Stimulated activated memory B cell treated with anti-CD40 and anti-IgM and Interleukin-4, amounts not matched to agents 10 μg/mL and 1 μg/mL and 100 μg/mL, for 72 hours (primary cell): ENCODE data around the gene SRP68.

Experiments
- ATAC-seq: fragments of 150-1000 bp; cut with Tn5 transposase; 2 replicates; pipeline ENCODE4 v1.10.0; 2021
- H3K27ac Mint-ChIP-seq: one replicate; pipeline ENCODE4 v1.8.0; 2022; ENCODE audit warnings: mild to moderate bottlenecking, mixed read lengths
- H3K27me3 Mint-ChIP-seq: one replicate; pipeline ENCODE4 v1.8.0; 2022; ENCODE audit warnings: mixed read lengths
- H3K36me3 Mint-ChIP-seq: one replicate; pipeline ENCODE4 v1.8.0; 2022; ENCODE audit warnings: mixed read lengths
- H3K4me1 Mint-ChIP-seq: one replicate; pipeline ENCODE4 v1.8.0; 2022; ENCODE audit warnings: mixed read lengths
- H3K4me3 Mint-ChIP-seq: one replicate; pipeline ENCODE4 v1.8.0; 2022; ENCODE audit warnings: mild to moderate bottlenecking, moderate library complexity, mixed read lengths
- H3K9me3 Mint-ChIP-seq: one replicate; pipeline ENCODE4 v1.8.0; 2022; ENCODE audit warnings: mixed read lengths

SRP68 gene

DNA sequence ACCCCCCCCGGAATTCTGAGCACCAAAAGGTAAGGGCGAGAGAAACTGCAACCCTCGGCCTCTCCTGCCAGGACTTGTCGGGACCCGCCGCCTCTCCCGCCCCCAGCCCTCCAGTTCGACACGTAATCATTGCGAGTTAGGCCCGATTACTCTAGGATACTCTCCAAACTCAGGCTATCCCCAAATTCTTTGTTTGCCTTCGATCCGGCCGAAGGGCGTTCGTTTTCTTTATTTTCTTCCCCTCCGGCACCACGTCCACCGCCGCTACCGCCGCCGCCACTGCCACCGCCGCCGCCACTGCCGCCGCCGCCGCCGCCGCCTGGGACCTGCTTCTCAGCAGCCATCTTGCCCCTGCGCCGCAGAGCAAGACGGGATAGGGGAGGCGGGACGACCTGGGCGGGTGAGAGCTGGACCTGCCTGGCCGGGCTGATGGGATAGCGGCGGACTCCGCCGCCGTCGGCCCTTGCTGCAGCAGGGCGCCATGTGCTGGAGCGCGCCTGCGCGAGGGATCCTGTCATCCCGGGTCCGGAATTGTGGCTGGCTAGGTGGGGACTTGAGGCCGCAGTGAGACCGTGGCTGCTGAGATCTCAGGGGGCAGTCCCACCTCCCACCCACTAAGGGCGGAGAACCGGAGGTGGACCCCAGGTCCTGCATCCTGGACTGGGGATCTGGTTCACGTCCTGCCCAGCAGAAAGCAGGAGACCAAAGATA lies at the start of gene SRP68:
Gene SRP68, minus strand, starts transcription at position 370 of the 711 bp plus-strand sequence. Its CDS starts 26 bp downstream, at position 344.
- no peaks in the 10 kb centered on the region for H3K9me3 Mint-ChIP-seq
- H3K36me3 Mint-ChIP-seq, result peaks cover 21% of the 10 kb centered on the region
- H3K4me1 Mint-ChIP-seq, result peaks cover 49% of the 10 kb centered on the region
- ATAC-seq, result peak; percentile 98
- H3K4me3 Mint-ChIP-seq, result peak within 1 kb of the TSS; percentile 96
- H3K27me3 Mint-ChIP-seq, result peaks cover 32% of the 10 kb centered on the region
- peak within 1 kb of the TSS; percentile 97 for H3K27ac Mint-ChIP-seq

DNA sequence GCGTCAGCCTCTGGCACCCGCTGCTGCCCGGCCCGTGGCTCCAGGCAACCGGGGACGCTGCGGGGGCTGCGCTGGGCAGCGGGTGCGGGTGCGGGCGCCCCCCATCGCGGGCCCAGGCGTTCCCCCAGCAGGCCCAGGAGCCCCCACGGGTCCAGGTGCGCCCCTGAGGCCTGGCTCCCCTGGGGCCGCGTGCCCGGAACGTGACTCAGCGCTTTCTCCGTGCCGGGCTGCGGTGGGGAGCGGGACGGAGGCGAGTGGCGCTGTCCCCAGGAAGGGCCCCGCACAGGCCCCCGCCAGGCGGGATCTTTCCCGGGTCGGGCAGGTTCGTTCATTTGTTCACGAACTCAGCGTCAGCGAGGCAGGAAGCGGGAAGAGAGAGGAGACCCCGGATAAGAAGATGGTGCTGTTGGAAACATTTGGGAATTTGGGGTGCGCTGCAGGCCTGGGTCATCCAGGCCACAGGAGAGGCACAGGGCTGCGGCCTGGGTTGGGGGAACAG lies 49.7 kb upstream of the SRP68 start:
- Mint-ChIP-seq H3K4me3 (peak overlapping the region; percentile 64), H3K4me1 (peaks cover 38% of the 10 kb centered on the region), H3K9me3 (no peaks in the 10 kb centered on the region), H3K27me3 (no peaks in the 10 kb centered on the region), H3K36me3 (no peaks in the 10 kb centered on the region), H3K27ac (peak overlapping the region; percentile 80)
- peak; percentile 56 for ATAC-seq

DNA sequence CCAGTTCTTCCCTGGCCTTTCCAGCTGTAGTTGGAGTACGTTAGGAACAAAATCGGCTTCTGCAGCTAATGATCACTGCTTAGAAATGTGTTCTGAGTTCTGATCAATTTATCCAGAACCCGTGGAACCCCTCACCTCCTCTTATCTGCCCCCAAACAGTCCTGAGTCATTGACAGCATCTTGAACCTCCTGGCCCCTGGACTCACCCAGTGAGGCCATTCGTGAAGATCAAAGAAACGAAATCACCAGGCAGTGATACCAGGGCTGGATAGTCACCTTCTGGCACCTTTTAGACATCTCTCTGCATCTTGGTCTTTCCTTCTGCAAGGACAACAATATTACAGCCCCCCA lies 48.3 kb upstream of the SRP68 start:
- Mint-ChIP-seq H3K27ac (peak overlapping the region; percentile 80), H3K4me3 (no peak overlapping the region), H3K4me1 (peaks cover 30% of the 10 kb centered on the region)

DNA sequence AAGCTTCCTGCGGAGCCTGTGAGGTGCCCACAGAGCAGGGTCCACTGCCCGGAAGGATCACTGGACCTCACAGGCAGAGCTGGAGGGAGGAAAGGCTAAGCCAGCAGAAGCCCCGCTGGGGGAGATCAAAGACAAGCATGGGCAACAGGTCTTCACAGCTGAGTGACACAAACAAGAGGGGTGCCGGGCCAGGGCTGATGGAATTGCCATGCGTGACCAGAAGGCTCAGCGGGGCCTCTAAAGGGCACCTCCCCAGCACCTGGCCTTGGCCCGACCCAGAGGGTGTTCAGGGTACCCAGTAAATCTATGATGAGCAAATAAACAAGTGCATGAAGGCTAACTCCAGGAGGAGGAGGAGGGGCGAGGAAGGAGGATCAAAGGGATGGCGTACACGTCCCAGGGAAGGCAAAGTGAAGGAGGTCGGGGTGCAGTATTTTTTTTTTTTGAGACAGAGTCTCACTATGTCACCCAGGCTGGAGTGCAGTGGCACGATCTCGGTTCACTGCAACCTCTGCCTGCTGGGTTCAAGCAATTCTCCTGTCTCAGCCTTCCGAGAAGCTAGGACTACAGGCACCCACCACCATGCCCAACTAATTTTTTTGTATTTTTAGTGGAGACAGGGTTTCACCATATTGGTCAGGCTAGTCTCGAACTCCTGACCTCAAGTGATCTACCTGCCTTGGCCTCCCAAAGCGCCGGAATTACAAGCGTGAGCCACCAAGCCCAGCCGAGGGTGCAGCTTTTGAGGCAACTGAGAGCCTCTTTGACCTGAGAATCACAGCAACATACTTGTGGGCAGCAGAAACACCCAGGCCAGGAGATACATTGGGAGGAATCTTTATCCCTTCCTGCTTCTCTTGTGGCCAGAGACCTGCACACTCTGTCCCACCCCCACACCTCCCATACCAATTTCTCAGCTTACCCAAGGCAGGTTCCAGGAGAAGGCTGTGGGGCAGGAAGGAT lies 47.4 kb upstream of the SRP68 start:
- Mint-ChIP-seq H3K36me3 (no peaks in the 10 kb centered on the region), H3K9me3 (no peaks in the 10 kb centered on the region), H3K27me3 (no peaks in the 10 kb centered on the region), H3K27ac (no peak overlapping the region), H3K4me1 (peaks cover 30% of the 10 kb centered on the region), H3K4me3 (no peak overlapping the region)
- no peak for ATAC-seq

More for the DNA sequence above, 48.3 kb upstream of the SRP68 start:
- no peaks in the 10 kb centered on the region for H3K36me3 Mint-ChIP-seq
- no peak for ATAC-seq
- no peaks in the 10 kb centered on the region for H3K27me3 Mint-ChIP-seq
- no peaks in the 10 kb centered on the region for H3K9me3 Mint-ChIP-seq

DNA sequence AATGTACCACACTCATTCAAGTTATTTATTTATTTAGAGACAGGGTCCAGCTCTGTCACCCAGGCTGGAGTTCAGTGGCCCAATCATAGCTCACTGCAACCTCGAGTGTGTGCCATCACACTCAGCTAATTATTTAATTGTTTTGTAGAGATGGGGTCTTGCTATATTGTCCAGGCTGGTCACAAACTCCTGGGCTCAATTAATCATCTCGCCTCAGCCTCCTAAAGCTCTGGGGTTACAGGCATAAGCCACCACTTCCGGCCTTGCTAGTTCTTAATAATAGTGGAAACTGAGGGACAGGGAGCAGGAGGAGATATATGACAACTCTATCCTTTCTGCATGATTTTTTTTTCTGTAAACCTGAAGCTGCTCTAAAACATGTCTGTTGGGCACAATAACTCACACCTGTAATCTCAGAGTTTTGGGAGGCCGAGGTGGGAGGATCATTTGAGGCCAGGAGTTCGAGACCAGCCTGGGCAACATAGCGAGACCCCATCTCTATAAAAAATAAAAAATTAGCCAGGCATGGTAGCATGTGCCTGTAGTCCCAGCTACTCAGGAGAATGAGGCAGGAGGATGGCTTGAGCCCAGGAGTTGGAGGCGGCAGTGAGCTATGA lies 42.9 kb upstream of the SRP68 start:
- Mint-ChIP-seq H3K27me3 (no peaks in the 10 kb centered on the region), H3K9me3 (peaks cover 6% of the 10 kb centered on the region), H3K4me3 (no peak overlapping the region), H3K36me3 (no peaks in the 10 kb centered on the region), H3K4me1 (no peaks in the 10 kb centered on the region), H3K27ac (no peak overlapping the region)
- ATAC-seq, result no peak

DNA sequence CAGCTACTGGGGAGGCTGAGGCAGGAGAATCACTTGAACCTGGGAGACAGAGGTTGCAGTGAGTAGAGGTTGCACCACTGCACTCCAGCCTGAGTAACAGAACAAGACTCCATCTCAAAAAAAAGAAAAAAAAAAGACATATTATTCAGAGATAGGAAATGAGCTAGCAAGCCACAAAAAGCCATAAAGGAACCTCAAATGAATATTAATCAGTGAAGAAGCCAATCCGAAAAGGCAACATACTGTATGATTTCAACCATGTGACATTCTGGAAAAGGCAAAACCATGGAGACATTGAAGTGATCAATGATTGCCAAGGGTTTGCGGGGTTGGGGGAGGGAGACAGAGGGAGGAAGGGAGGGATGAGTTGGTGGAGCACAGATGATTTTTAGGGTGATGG lies 39.6 kb upstream of the SRP68 start:
- Mint-ChIP-seq H3K4me1 (no peaks in the 10 kb centered on the region), H3K4me3 (no peak overlapping the region), H3K27me3 (no peaks in the 10 kb centered on the region), H3K36me3 (no peaks in the 10 kb centered on the region), H3K9me3 (peaks cover 6% of the 10 kb centered on the region), H3K27ac (no peak overlapping the region)
- no peak for ATAC-seq

DNA sequence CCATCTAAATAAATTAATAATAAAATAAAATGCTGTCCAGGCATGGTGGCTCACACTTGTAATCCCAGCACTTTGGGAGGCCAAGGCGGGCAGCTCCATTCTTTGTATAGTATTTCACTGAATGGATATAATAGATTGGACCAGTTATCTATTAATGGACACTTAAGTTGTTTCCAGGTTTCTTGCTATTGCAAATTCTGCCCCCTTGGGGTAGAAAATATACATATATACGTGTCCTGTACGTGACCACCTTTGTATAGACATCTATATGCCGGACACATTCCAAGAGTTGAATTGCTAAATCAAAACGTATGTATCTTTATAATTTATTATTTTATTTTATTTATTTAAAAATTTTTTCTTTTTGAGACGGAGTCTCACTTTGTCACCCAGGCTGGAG lies 35.2 kb upstream of the SRP68 start:
- no peaks in the 10 kb centered on the region for H3K9me3 Mint-ChIP-seq
- no peak overlapping the region for H3K27ac Mint-ChIP-seq
- no peak overlapping the region for H3K4me3 Mint-ChIP-seq
- H3K4me1 Mint-ChIP-seq, result peaks cover 6% of the 10 kb centered on the region
- H3K36me3 Mint-ChIP-seq, result no peaks in the 10 kb centered on the region
- no peak for ATAC-seq
- no peaks in the 10 kb centered on the region for H3K27me3 Mint-ChIP-seq

DNA sequence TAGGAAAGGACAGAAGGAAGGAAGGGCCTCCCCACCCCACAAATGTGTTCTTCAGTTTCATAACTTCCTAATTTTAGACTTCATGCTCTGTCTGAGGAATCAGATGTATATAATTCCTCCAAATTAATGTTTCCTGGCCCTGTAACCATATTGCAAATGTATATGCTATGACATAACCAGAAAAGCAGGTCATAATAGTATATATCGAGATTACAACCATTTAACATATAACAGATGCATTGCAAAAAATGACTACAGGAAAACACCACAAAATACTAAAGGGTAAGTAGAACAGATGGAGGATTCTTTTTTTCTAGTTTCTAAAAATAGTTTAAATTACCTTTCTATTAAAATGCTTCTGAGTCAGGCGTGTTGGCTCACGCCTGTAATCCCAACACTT lies 34.4 kb upstream of the SRP68 start:
- H3K4me1 Mint-ChIP-seq, result peaks cover 7% of the 10 kb centered on the region
- no peak overlapping the region for H3K4me3 Mint-ChIP-seq
- peaks cover 1% of the 10 kb centered on the region for H3K36me3 Mint-ChIP-seq
- no peaks in the 10 kb centered on the region for H3K27me3 Mint-ChIP-seq
- ATAC-seq, result no peak
- no peaks in the 10 kb centered on the region for H3K9me3 Mint-ChIP-seq
- H3K27ac Mint-ChIP-seq, result no peak overlapping the region

DNA sequence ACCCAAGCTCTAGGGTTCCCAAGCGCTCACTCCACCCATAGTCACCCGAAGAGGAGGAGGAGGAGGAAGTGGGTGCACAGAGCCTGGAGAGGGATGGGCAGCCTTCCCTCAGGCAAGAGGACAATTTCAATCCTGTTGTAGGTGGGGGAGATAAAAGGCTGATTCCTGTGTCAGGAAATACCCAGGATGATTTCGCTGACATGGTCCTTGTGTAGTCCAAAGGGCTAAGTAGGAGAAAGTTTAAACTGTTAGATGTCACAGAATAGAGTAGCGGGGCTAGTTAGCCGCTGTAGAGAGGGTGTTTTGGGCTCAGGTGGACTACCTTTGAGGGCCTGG lies 32.5 kb upstream of the SRP68 start:
- no peaks in the 10 kb centered on the region for H3K9me3 Mint-ChIP-seq
- peak overlapping the region; percentile 91 for H3K27ac Mint-ChIP-seq
- ATAC-seq, result no peak
- H3K4me3 Mint-ChIP-seq, result peak overlapping the region; percentile 62
- H3K27me3 Mint-ChIP-seq, result no peaks in the 10 kb centered on the region
- H3K36me3 Mint-ChIP-seq, result peaks cover 14% of the 10 kb centered on the region
- peaks cover 18% of the 10 kb centered on the region for H3K4me1 Mint-ChIP-seq

DNA sequence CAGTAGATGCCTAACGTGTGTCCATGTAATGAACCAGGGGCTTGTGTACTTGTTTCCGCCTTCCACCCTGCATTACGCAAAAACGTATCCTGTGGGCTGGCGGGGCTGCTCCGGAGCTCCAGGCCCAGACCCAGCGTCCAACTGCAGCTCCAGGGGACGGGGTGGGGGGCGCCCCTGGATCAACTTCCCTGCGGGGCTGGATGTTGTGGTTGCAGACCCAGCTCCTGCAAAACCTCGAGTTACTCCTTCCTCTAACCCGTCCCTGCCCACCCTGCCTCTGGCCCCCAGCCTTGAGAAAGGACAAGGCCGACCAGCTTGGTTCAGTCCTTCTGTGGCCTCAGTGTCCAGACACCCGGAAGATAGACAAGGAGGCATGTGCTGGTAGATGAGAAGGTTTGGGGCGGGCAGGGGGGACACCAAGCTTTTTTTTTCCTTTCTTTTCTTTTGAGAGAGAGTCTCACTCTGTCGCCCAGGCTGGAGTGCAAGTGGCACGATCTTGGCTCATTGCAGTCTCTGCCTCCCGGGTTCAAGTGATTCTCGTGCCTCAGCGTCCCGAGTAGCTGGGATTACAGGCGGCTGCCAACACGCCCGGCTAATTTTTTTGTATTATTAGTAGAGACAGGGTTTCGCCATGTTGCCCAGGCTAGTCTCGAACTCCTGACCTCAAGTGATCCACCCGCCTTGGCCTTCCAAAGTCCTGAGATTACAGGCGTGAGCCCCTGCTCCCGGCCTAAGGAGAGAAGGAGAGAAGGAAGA lies 32.0 kb upstream of the SRP68 start:
- Mint-ChIP-seq H3K4me1 (peaks cover 20% of the 10 kb centered on the region), H3K27me3 (no peaks in the 10 kb centered on the region), H3K4me3 (peak overlapping the region; percentile 91), H3K9me3 (no peaks in the 10 kb centered on the region), H3K36me3 (peaks cover 19% of the 10 kb centered on the region), H3K27ac (peak overlapping the region; percentile 91)
- ATAC-seq, result no peak

DNA sequence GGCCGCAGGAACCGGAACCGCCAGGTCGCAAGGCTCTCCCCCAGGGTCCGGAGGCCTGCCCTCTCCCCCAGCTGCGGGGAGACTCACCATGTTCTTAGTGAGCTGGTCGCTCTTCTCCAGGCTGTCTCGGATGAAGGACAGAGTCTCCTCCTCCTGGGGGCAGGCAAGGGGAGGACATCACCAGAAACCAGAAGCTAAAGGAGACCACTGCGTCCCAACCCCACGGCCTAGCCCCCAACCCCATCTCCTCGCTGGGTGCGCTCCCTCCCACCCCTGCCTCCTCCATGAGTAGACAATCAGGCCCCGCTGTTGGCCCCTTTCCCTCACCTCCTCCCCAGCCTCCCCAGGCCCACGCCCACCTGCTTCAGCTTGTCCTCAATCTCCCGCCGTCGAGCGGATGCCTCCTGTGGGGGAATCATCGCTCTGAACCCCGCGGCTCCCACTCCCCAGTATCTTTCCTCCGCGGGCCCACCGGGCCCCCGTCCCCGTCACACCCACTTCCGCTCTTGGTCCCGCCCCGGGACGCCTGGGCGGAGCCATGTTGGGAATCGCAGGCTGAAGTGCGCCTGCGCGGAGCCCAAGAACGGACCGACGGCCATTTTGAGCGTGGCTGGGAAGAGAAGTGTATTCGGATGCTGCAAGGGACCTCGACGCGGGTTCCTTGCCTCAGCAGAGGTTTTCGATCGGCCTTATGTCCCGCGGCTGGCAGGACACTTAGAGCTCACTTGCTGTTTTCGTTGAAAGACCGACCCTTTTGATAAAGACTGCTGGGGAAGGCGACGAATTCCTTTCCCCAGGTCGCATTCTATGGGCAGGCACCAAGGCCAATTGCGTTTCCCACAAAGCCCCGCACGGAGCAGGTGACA lies 31.2 kb upstream of the SRP68 start, which contains the start of gene EXOC7:
Gene EXOC7, minus strand, starts transcription at position 514 of the 866 bp plus-strand sequence. Its CDS starts 95 bp downstream, at position 419.
- H3K27ac Mint-ChIP-seq, result peak within 1 kb of the TSS; percentile 91
- H3K9me3 Mint-ChIP-seq, result no peaks in the 10 kb centered on the region
- peak; percentile 96 for ATAC-seq
- H3K36me3 Mint-ChIP-seq, result peaks cover 25% of the 10 kb centered on the region
- peak within 1 kb of the TSS; percentile 91 for H3K4me3 Mint-ChIP-seq
- H3K27me3 Mint-ChIP-seq, result no peaks in the 10 kb centered on the region
- peaks cover 20% of the 10 kb centered on the region for H3K4me1 Mint-ChIP-seq

DNA sequence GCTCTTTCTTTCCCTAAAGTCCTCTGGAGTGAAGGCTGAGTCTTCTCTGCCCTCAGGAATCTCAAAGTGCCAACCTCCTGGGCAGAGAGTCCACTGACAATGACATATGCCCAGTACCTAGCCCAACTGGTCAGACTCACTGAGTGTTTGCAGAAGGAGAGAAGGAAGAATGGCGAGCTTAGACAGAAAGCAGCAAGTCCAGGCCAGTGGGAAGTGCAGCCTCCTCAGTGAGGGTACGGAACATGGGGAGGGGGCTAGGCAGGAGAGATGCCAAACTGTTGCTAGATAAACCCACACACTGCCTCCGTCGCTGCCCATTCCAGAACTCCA lies 30.6 kb upstream of the SRP68 start:
- ATAC-seq, result no peak
- peaks cover 20% of the 10 kb centered on the region for H3K4me1 Mint-ChIP-seq
- H3K36me3 Mint-ChIP-seq, result peaks cover 27% of the 10 kb centered on the region
- H3K4me3 Mint-ChIP-seq, result peak overlapping the region; percentile 91
- no peaks in the 10 kb centered on the region for H3K27me3 Mint-ChIP-seq
- no peaks in the 10 kb centered on the region for H3K9me3 Mint-ChIP-seq
- peak overlapping the region; percentile 91 for H3K27ac Mint-ChIP-seq

DNA sequence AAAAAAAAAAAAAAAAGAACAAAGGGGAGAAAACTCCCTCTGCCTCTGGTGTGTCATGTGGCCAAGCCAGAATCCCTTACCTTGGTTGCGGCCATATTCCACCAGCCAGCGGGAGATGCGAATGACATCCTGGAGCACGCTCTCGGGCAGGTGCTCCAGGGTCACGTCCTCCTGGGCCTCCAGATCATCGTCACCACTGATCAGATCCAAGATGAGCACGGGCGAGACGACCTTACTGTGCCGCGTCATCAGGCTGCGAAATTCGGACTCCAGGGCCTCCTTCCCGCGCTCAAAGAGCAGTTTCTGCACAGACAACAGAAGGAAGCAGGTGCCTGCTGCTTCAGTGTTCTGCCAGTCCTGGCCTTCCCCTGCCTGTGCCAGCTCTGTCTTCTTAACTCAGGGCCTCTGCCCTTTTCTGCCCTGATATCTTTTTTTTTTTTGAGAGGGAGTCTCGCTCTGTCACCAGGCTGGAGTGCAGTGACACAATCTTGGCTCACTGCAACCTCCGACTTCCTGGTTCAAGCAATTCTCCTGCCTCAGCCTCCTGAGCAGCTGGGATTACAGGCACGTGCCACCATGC lies 25.5 kb upstream of the SRP68 start:
- Mint-ChIP-seq H3K9me3 (no peaks in the 10 kb centered on the region), H3K27ac (no peak overlapping the region), H3K4me1 (peaks cover 22% of the 10 kb centered on the region), H3K36me3 (peaks cover 60% of the 10 kb centered on the region), H3K27me3 (no peaks in the 10 kb centered on the region), H3K4me3 (no peak overlapping the region)
- no peak for ATAC-seq

DNA sequence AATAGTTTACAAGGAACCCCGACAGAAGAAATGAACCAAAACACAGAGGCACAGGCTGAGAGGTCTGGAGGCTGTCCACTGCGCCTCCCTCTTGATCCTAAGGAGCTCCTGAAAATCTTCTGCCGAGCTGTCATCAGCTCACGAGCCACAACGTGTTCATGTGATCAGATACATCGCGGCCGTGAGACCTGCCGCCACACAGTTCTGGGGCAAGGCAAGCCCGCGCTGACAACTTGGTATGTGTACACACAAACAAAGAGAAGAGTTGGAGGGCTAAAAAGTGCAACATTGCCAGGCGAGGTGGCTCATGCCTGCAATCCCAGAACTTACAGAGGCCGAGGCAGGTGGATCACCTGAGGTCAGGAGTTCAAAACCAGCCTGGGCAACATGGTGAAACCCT lies 23.6 kb upstream of the SRP68 start:
- no peak for ATAC-seq
- Mint-ChIP-seq H3K27me3 (no peaks in the 10 kb centered on the region), H3K4me3 (no peak overlapping the region), H3K27ac (no peak overlapping the region), H3K4me1 (peaks cover 11% of the 10 kb centered on the region), H3K9me3 (no peaks in the 10 kb centered on the region), H3K36me3 (peaks cover 67% of the 10 kb centered on the region)
